GM18870 (cell line): ENCODE data around the gene ZBTB25.

ENCODE experiments used
- ATAC-seq: cut with Tn5 transposase; IDR thresholded peaks from one replicate; pipeline ENCODE4 v1.9.1; 2021; ENCODE audit warnings: moderate library complexity; ENCODE audit not compliant: unreplicated experiment

ZBTB25 gene, protein sequence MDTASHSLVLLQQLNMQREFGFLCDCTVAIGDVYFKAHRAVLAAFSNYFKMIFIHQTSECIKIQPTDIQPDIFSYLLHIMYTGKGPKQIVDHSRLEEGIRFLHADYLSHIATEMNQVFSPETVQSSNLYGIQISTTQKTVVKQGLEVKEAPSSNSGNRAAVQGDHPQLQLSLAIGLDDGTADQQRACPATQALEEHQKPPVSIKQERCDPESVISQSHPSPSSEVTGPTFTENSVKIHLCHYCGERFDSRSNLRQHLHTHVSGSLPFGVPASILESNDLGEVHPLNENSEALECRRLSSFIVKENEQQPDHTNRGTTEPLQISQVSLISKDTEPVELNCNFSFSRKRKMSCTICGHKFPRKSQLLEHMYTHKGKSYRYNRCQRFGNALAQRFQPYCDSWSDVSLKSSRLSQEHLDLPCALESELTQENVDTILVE

DNA sequence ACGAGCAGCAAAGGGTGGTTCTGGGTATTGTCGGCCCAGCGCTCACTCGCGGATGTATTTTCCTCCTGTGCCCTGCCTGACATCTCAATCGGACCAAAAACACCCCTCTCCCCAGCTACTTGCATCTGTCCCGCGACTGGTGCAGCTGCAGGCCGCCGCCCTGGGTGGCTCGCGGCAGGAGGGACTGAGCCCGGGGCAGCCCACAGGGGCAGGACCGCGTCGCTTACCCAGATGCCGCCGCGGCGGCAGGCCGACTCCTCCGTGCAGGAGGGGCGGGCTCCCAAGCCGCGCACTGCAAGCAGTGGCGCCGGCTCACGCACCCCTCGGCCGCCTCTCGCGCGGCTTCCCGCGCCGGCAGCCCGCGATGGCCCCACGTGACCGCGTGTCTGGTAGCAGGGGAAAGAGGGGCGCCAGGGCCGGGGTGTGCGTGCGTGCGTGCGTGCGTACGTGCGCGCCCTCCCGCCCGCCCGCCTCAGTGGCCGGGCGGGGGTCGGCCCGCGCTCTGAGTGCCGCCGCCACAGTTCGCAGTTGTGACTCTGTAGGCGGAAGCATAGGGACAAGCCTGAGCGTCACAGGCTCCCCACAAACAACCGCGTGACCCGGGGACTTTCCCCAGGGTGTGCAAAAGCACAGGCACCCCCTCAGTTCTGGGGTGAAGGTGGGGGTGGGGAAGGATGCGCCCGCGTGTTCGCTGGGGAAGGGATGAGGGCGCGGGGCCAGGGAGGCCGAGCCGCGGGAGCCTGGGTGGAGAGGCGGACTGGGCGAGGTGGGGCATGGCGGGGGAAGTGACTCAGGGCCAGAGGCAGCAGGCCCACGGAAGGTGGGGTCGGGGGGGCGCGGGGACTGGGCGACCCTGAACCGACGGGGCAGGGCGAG lies at the start of gene ZBTB25:
TSS of gene ZBTB25 (minus strand) at position 405 of the 876 bp plus-strand sequence. CDS start 13,305 bp downstream, outside the sequence.
- ATAC-seq, result peak; percentile 59

GRCh38 chr14:64550621-64551333 lies 47.1 kb upstream of the ZBTB25 start:
- ATAC-seq, result no peak

DNA sequence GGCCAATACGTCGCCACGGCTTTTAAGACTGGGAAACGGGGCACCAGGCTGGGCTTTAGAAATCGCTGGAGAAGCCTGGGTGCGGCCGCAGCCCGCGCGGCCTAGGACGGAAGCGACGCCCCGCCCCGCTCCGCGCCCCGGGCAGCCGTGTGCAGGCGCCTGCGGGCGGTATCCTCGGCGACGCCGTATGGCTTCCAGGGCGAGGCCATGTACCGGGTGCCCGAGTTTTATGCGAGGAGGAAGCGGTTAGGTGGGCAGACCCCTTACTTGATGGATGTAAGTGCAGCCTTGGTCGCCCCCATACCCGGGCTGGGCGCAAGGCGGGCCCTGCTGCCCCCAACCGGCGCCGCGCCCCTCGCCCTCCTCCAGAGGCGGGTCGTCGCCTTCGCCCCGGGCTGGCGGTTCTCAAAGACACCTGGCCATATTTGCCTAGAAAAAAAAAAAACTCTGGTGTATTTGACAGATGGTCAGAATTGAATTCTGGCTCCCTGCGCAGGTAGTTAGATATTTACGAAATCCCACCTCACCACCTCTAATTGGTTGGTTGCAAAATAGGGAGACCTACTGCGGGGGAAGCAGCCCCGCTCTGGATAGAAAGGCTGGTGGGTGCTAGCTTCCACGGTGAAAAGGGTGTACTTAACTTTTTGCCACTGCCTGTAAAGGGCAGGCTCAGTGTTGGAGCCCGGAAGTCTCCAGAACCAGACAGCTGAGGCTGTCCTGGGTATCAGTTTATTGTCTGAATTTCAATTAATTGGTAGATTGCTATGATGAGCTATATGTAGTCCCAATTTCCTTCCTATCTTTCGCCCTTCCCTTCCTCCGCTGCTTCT lies 46.4 kb upstream of the ZBTB25 start, which contains the start of gene PPP1R36:
TSS of gene PPP1R36 (plus strand) at position 171 of the 830 bp plus-strand sequence. CDS start at position 208, 37 bp downstream.
- ATAC-seq, result no peak

DNA sequence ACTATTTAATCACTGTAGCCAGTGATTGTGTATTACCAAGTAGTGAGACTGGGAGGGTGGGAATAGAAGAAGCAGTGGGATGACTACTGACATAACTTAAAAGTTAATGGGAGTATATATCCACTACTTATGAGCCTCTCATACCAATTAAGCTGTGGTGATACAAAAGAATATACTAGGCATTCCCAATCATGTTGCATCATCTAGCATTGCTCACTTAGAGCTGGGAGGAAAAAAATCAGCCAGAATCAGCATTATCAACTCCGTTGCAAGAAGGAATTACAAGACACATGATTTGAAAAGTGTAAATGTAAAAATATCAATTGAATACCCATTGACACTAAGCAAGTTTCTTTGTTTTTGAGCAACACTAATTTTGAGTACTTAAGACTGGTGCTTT lies 45.4 kb upstream of the ZBTB25 start:
- ATAC-seq, result no peak

DNA sequence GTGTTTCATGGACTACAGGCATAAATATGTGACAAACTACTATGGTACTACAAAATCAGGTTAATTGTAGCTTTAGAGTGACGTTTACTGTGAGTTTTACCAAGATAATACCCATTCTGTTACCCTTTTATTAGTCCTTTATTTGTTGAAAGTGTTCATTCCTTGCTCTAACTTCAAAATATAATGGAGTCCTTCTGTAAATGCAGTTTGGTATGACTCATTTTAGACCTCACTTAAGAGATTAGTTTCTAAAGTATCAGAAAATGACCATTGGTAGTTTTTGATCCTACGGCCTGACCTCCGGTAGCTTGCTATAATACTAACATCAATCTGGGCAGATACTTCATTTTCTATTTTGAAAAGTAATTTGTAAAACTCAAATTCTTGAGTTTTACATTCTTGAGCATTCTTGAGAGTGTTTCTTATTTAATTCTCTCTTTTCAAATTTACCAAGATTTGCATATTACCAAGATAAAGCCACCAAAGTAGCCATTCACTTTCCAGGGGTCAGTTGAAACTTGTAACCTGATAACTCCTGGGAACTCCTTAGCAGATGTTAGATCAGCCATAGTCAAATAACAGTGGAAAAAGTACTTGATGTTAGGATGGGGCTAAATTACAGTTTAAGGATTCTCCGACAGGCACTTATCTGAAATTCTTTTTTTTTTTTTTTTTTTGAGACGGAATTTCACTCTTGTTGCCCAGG lies 41.1 kb upstream of the ZBTB25 start:
- ATAC-seq, result no peak

- ATAC-seq, result no peak
These were observed 39.2 kb upstream of the ZBTB25 start for GRCh38 chr14:64542836-64543201.

DNA sequence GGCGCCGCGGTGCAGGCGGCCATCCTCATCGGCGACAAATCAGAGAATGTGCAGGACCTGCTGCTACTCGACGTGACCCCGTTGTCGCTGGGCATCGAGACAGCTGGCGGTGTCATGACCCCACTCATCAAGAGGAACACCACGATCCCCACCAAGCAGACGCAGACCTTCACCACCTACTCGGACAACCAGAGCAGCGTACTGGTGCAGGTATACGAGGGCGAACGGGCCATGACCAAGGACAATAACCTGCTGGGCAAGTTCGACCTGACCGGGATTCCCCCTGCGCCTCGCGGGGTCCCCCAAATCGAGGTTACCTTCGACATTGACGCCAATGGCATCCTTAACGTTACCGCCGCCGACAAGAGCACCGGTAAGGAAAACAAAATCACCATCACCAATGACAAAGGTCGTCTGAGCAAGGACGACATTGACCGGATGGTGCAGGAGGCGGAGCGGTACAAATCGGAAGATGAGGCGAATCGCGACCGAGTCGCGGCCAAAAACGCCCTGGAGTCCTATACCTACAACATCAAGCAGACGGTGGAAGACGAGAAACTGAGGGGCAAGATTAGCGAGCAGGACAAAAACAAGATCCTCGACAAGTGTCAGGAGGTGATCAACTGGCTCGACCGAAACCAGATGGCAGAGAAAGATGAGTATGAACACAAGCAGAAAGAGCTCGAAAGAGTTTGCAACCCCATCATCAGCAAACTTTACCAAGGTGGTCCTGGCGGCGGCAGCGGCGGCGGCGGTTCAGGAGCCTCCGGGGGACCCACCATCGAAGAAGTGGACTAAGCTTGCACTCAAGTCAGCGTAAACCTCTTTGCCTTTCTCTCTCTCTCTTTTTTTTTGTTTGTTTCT lies 38.6 kb upstream of the ZBTB25 start:
- no peak for ATAC-seq

- no peak for ATAC-seq
These were observed 37.8 kb upstream of the ZBTB25 start for GRCh38 chr14:64541261-64541971.

DNA sequence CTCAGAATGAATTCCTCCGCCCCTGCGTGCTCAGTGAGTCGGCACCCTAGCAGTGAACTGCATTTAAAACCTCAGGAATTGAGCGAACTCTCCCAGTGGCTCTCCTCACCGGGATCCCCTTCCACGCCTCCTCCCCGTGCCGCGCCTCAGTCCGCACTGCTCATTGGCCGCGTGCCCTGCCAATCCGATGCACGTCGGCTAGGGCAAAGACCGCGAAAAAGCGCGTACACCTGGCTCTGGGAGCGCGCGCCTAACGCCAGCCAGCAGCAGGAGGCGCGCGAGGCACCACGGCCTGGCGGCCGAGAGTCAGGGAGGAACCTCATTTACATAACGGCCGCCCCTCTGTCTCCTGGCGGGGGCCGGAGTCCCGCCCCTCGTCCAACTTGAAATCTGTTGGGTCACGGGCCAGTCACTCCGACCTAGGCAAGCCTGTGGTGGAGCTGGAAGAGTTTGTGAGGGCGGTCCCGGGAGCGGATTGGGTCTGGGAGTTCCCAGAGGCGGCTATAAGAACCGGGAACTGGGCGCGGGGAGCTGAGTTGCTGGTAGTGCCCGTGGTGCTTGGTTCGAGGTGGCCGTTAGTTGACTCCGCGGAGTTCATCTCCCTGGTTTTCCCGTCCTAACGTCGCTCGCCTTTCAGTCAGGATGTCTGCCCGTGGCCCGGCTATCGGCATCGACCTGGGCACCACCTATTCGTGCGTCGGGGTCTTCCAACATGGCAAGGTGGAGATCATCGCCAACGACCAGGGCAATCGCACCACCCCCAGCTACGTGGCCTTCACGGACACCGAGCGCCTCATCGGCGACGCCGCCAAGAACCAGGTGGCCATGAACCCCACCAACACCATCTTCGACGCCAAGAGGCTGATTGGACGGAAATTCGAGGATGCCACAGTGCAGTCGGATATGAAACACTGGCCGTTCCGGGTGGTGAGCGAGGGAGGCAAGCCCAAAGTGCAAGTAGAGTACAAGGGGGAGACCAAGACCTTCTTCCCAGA lies 36.9 kb upstream of the ZBTB25 start, which contains the start of gene HSPA2:
TSS of gene HSPA2 (plus strand) at position 534 of the 995 bp plus-strand sequence. CDS start at position 643, 109 bp downstream.
- ATAC-seq, result peak; percentile 91

GRCh38 chr14:64536488-64537245 lies 33.0 kb upstream of the ZBTB25 start:
- no peak for ATAC-seq

DNA sequence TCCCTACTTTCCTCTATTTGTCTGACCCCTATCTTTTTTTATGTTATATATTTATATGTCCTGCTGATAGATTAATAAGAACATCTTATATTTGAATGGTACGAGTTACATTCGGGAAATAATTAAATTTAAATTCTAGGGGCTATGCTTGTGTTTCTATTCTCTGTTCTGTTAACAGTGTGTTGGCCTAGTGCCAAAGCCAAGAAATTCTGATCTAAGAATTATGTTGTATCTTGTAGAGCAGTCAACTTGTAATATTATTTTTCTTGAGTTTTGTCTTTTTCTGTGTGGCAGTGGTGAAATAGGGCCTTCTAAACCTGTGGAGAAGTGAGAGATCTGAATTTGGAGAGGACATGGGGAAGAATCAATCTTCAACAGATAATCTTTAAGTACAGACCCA lies 27.9 kb upstream of the ZBTB25 start:
- no peak for ATAC-seq

DNA sequence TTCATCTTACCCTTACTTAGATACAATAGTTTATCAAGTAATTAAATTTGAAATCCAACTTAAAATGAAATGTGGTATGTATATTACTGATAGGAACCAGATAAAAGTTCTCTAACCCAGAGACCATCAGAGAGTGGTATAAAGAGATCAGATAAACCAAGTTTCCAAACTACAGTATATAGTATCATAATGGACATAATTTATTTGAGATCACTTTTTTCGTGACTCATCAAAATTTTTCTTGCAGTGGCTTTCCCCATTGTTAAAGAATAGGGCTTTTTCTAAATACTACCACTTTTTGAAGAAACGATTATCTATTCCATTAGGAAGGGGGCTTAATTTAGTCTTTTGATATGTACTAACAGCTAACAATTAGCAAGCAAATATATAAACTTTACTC lies 21.7 kb upstream of the ZBTB25 start:
- no peak for ATAC-seq

- no peak for ATAC-seq
These were observed 19.1 kb upstream of the ZBTB25 start for GRCh38 chr14:64522591-64523355.

GRCh38 chr14:64520699-64521098 lies 17.1 kb upstream of the ZBTB25 start:
- no peak for ATAC-seq

- no peak for ATAC-seq
These were observed 14.6 kb upstream of the ZBTB25 start for GRCh38 chr14:64518229-64518628.
